Motor neuron (in vitro differentiated cells): Measurements from ENCODE around the gene LAPTM5. TPM values are rescaled to one million over a fixed set of nuclear protein-coding genes. Genes with fewer than 3 reads are reported as not detected.

ENCODE experiments used
- ATAC-seq, 8 experiments: fragments of 200-7000 bp; cut with Tn5 transposase; replicated peaks in 6 of 8; 2 replicates each; pipeline ENCODE4 v1.8.0; 2021; ENCODE audit warnings: mild to moderate bottlenecking in 8 of 8, moderate library complexity in 8 of 8
- H3K27ac ChIP-seq, 2 donors: fragments of 250-450 bp; sonication (Bioruptor Pico); 2 replicates each; pipeline ENCODE4 v1.9.0; 2021; ENCODE audit warnings: antibody characterized with exemption in 2 of 2, mild to moderate bottlenecking in 2 of 2, moderate library complexity in 1 of 2
- H3K4me1 ChIP-seq, 2 donors: fragments of 250-450 bp; sonication (Bioruptor Pico); replicated peaks in 1 of 2; 2 replicates each; pipeline ENCODE4 v1.6.1; 2021; ENCODE audit warnings: antibody characterized with exemption in 2 of 2, mild to moderate bottlenecking in 2 of 2, moderate library complexity in 1 of 2
- H3K4me3 ChIP-seq, 5 donors: fragments of 250-450 bp; sonication (Bioruptor Pico); 2 replicates each; pipeline ENCODE4 v1.9.0; 2021; ENCODE audit warnings: antibody characterized with exemption in 5 of 5, mild to moderate bottlenecking in 5 of 5, moderate library complexity in 4 of 5
- WGBS, 10 experiments: fragments of 450-650 bp; shearing (Covaris generic); methylation state at CpG; one replicate each; pipeline ENCODE4 v1.0.0; 2022; 5-methylcytosine and 5-hydroxymethylcytosine counted together
- in situ Hi-C, 9 experiments: fragments of 400-800 bp; cut with MboI; loops; one replicate each; pipeline ENCODE4 v1.15.0; 2021; ENCODE audit warnings: low sequenced_read_pairs in 9 of 9, low pct_unique_long_range_greater_than_20kb in 2 of 9; ENCODE audit not compliant: unreplicated experiment in 9 of 9
- total RNA-seq, 8 experiments: library from RNA; unstranded; fragments of 300-600 nt; gene quantifications; 2 replicates each; pipeline versions ENCODE4 v1.2.3 to v1.2.4, GENCODE V29; 2022

Gene LAPTM5, protein sequence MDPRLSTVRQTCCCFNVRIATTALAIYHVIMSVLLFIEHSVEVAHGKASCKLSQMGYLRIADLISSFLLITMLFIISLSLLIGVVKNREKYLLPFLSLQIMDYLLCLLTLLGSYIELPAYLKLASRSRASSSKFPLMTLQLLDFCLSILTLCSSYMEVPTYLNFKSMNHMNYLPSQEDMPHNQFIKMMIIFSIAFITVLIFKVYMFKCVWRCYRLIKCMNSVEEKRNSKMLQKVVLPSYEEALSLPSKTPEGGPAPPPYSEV
- total RNA-seq: 1 to 10 TPM in 2 of 8 experiments, under 1 TPM in 5, not detected in 1; 0.31 to 2.3 (median 0.49) TPM

DNA sequence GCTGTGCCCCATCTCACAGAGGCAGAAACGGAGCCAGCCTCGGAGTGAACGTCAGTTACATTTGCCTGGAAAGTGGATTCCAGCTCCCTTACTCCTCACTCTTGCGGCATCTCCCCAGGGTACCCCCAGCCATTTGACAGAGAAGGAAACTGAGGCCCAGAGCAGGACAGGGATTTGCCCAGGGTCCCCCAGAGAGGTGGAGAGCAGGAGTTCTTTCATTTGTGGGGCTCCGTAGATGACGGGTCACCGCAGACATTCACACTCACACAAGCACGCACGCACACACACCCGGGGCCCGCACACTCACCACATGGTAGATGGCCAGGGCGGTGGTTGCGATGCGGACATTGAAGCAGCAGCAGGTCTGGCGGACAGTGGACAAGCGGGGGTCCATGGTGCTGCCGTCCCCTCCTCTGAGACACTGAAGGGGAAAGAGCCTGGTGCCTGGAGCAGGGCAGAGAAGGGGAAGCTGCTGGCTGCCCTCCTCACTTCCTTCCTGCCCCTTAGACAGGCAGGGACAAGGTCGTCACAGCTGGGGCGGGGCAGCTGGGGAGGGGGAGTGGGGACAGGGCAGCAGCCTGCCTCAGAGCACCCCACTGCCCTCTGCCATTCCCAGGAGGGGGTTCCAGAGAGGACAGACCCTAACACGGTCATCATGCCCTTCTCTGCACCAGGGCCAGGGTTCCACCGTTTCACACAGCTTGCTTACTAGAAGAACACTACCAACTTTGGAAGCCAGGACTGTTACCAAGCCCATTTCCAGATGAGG lies at the start of gene LAPTM5:
Gene LAPTM5, minus strand, starts transcription at position 423 of the 769 bp plus-strand sequence. Its CDS starts 29 bp downstream, at position 394.
- in situ Hi-C loops: no loop called here
- WGBS, 10 experiments: 25 to 100% (median 90%) methylated on average over 1 to 16 of the region's 21 CpGs; no CpG with 5 or more reads in 2 of the 10 experiments
- H3K27ac ChIP-seq: no peak within 1 kb of the TSS

DNA sequence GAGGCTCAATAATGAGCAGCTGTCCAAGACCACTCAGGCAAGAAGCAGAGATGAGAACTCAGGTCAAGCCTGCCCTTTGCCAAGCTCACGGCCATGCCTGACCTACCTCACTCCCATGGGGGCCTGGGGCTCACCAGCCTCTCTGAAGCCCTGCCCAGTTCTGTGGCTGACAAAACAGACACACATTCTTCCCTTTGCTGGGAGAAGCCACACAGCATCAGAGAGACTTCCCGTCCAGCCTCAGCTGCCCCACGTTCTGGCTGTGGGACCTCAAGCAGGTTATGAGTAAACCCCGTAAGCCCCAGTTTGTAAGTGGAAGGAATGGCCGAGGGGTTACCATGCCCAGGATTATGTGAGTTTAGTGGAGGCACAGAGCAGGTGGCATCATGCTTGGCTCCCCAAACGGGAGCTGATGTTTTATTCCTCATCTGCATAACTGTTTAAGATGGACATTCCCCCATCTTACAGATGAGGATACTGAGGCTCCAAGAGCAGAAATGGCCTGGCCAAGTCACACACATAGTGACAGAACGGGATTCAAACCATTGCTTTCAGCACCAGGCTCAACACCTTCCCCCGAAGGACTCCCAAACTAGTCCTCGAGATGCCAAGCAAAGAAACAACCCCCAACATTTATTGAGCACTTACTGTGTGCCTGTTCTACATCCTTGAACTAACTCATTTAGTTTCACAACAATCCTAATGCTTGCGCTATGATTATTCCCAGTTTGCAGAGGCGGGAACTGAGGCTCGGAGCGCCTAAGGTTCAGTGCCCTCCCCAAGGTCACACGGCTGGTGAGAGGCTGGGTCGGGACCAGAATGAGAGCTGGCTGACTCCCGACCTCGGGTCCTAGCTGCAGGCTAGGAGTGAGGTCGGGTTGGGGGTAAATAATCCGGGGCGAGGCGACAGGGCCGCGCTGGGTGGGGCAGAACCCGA lies 49.1 kb upstream of the LAPTM5 start:
- peaks cover 55 to 69% of the 10 kb centered on the region in 2 donors for H3K4me1 ChIP-seq
- 47 to 100% (median 89%) methylated on average over 1 to 13 of the region's 24 CpGs for WGBS, 10 experiments
- no peak overlapping the region for H3K4me3 ChIP-seq
- no peak overlapping the region for H3K27ac ChIP-seq
- in situ Hi-C loops: loop anchor here in 2 of 9 experiments (10.0 kb wide), 1 partner anchor 108 kb away; no protein-coding TSS in a partner anchor
- no peak for ATAC-seq

More for the DNA sequence above, at the start of gene LAPTM5:
- Histone ChIP-seq H3K4me3 (no peak within 1 kb of the TSS), H3K4me1 (peaks cover 19 to 28% of the 10 kb centered on the region in 2 donors)
- ATAC-seq: no peak

DNA sequence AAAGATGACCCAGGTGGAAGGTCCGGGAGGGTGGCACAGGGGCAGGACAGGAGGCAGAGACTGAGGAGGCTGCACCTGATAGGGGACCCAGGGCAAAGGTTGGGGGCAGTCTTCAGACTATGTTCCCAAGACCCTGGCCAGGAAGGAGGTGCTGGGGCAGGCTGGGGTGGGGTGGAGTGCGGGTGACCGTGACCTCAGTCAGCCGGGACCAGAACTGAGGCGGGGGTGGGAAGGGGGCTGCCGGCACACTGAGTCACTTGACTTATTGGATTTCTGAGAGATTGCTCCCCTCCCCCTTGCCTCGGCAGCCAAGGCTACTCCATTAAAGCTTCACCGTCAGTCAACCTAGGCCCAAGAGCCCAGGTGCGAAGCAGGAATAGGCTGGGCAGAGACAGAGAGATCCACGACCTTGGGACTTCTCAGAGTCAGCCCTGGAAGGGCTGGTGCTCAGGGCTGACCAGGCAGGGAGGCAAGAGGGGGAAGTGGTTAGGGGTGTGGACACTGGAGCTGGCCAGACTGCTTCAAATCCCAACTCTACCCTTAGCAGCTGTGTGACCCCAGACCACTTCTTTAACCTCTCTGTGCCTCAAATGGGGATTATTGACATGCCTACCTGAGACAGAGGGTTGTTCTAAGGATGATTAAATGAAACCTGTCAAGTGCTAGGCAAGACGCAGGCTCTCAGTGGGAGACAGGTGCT lies 47.9 kb upstream of the LAPTM5 start:
- 60 to 63% (median 61%) methylated on average over 2 to 4 of the region's 11 CpGs; no CpG with 5 or more reads in 6 of the 10 experiments for WGBS, 10 experiments
- Histone ChIP-seq H3K4me3 (no peak overlapping the region), H3K27ac (peak overlapping the region in 1 of 2 donors; percentile 9), H3K4me1 (peaks cover 49 to 65% of the 10 kb centered on the region in 2 donors)
- in situ Hi-C loops: loop anchor here in 2 of 9 experiments (10.0 kb wide), 1 partner anchor 109 kb away; no protein-coding TSS in a partner anchor
- ATAC-seq: peak in 5 of 8 experiments; percentile 17 to 68 (median 56)

DNA sequence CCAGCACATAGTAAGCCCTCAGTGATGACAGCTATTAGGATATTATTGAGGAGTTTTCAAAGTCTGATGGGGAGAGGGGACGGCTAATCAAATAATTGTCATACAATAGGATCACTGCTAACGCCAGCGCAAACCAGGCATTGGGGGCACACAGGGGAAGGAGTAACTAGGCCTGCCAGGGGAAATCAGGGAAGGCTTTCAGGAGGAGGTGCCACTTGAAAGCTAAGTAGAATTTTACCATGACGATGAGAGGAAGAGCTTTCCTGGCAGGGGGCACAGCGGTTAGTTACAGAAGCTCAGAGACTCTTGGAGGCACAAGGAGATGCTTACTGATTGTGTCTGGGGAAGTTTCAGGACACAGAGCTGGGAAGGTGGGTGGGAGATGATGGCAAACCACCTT lies 47.2 kb upstream of the LAPTM5 start:
- in situ Hi-C loops: loop anchor here in 6 of 9 experiments (5.0 to 10.0 kb wide), 2 partner anchors 107 to 110 kb away; no protein-coding TSS in a partner anchor
- WGBS, 10 experiments: 44 to 94% (median 68%) methylated on average over 1 to 5 of the region's 5 CpGs; no CpG with 5 or more reads in 2 of the 10 experiments
- Histone ChIP-seq H3K4me1 (peaks cover 43 to 59% of the 10 kb centered on the region in 2 donors), H3K4me3 (no peak overlapping the region), H3K27ac (peak overlapping the region in 1 of 2 donors; percentile 9)
- ATAC-seq: no peak

DNA sequence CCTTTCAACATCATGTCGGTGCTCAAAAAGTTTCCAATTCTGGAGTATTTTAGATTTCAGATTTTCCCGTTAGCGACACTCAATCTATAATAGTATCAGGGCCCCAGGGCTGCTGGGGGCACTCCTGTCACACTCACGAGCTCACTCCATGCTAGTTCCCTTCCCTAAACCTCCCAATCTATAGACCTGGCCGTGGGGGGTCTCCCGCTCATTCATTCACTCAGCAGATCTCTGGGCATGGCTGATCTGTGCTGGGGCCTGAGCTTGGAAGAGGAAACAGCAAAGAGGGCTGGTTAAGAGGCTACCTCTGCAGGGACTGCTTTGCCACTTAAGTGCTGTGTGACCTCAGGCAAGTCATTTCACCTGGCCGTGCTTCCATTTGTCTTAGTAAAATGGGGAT lies 46.8 kb upstream of the LAPTM5 start:
- WGBS, 10 experiments: 66 to 100% (median 79%) methylated on average over 1 to 6 of the region's 7 CpGs; no CpG with 5 or more reads in 1 of the 10 experiments
- ATAC-seq: no peak
- no peak overlapping the region for H3K4me3 ChIP-seq

GRCh38 chr1:30803562-30803961 lies 46.0 kb upstream of the LAPTM5 start:
- Histone ChIP-seq H3K27ac (no peak overlapping the region), H3K4me3 (no peak overlapping the region), H3K4me1 (peaks cover 32 to 46% of the 10 kb centered on the region in 2 donors)
- in situ Hi-C loops: loop anchor here in 6 of 9 experiments (5.0 to 10.0 kb wide), 2 partner anchors 109 to 111 kb away; no protein-coding TSS in a partner anchor
- 23 to 100% (median 65%) methylated on average over 1 to 6 of the region's 6 CpGs; no CpG with 5 or more reads in 2 of the 10 experiments for WGBS, 10 experiments
- ATAC-seq: no peak

More for the DNA sequence above, 46.8 kb upstream of the LAPTM5 start:
- Histone ChIP-seq H3K4me1 (peaks cover 38 to 54% of the 10 kb centered on the region in 2 donors), H3K27ac (peak overlapping the region in 1 of 2 donors; percentile 2)
- in situ Hi-C loops: loop anchor here in 6 of 9 experiments (5.0 to 10.0 kb wide), 2 partner anchors 108 to 110 kb away; no protein-coding TSS in a partner anchor

- Histone ChIP-seq H3K4me1 (peaks cover 25 to 34% of the 10 kb centered on the region in 2 donors), H3K27ac (no peak overlapping the region), H3K4me3 (no peak overlapping the region)
- ATAC-seq: peak; percentile 68 to 90 (median 74)
- in situ Hi-C loops: loop anchor here in 6 of 9 experiments (5.0 to 10.0 kb wide), 2 partner anchors 111 to 113 kb away; no protein-coding TSS in a partner anchor
- WGBS, 10 experiments: 0 to 15% (median 3%) methylated on average over 1 to 14 of the region's 19 CpGs; no CpG with 5 or more reads in 3 of the 10 experiments
These were observed 44.2 kb upstream of the LAPTM5 start for GRCh38 chr1:30801771-30802198.

DNA sequence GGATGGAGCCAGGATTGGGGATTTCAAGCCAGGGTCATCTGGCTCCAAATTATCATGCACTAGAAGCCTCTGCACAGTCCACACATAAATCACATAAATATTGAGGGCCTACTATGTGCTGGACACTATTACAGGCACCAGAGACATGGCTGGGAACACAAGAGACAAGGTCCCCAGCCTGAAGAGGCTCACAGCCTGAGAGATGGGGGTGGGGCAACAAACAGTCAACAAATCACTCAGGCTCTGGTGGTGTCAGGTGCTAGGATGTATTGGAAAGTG lies 41.6 kb upstream of the LAPTM5 start:
- H3K27ac ChIP-seq: no peak overlapping the region
- in situ Hi-C loops: loop anchor here in 1 of 9 experiments (10.0 kb wide), 1 partner anchor 116 kb away; no protein-coding TSS in a partner anchor

GRCh38 chr1:30798389-30799232 lies 41.0 kb upstream of the LAPTM5 start:
- WGBS, 10 experiments: 62 to 100% (median 86%) methylated on average over 1 to 8 of the region's 9 CpGs; no CpG with 5 or more reads in 2 of the 10 experiments
- peak in 2 of 8 experiments; percentile 65 to 74 for ATAC-seq
- no peak overlapping the region for H3K4me3 ChIP-seq
- in situ Hi-C loops: loop anchor here in 1 of 9 experiments (10.0 kb wide), 1 partner anchor 116 kb away; no protein-coding TSS in a partner anchor
- H3K27ac ChIP-seq: no peak overlapping the region
- H3K4me1 ChIP-seq: peaks cover 8 to 11% of the 10 kb centered on the region in 2 donors

More for the DNA sequence above, 41.6 kb upstream of the LAPTM5 start:
- Histone ChIP-seq H3K4me3 (no peak overlapping the region), H3K4me1 (peaks cover 12 to 16% of the 10 kb centered on the region in 2 donors)
- no peak for ATAC-seq

GRCh38 chr1:30795026-30795425 lies 37.5 kb upstream of the LAPTM5 start:
- 17 to 86% (median 60%) methylated on average over 2 to 5 of the region's 5 CpGs; no CpG with 5 or more reads in 2 of the 10 experiments for WGBS, 10 experiments

More at GRCh38 chr1:30795026-30795425, 37.5 kb upstream of the LAPTM5 start:
- H3K4me3 ChIP-seq: no peak overlapping the region
- in situ Hi-C loops: loop anchor here in 1 of 9 experiments (10.0 kb wide), 1 partner anchor 120 kb away; no protein-coding TSS in a partner anchor
- ATAC-seq: no peak
- no peak overlapping the region for H3K27ac ChIP-seq
- H3K4me1 ChIP-seq: peaks cover 0 to 6% of the 10 kb centered on the region in 2 donors
